Mesenchymal stem cell (in vitro differentiated cells and primary cell): ENCODE measurements around the gene ATXN7L1.

Experiments used
- DNase-seq: peaks from one replicate; pipeline ENCODE4 v3.0.0-alpha.2; 2013
- H2AFZ ChIP-seq: one replicate; pipeline ENCODE4 v1.6.1; 2013; ENCODE audit warnings: low read depth, mild to moderate bottlenecking, control low read depth, inconsistent platforms, low read length, moderate library complexity
- H2AK5ac ChIP-seq: 2 replicates; pipeline ENCODE4 v1.6.1; 2013; ENCODE audit warnings: low read length, moderate library complexity, mild to moderate bottlenecking, inconsistent platforms; ENCODE audit not compliant: severe bottlenecking
- H2BK120ac ChIP-seq: one replicate; pipeline ENCODE4 v1.6.1; 2013; ENCODE audit warnings: low read depth, mild to moderate bottlenecking, inconsistent platforms, low read length, moderate library complexity
- H2BK12ac ChIP-seq, 2 experiments: one replicate each; pipeline ENCODE4 v1.6.1; 2013; ENCODE audit warnings: inconsistent platforms in 2 of 2, low read length in 2 of 2, mild to moderate bottlenecking in 2 of 2, moderate library complexity in 2 of 2, control low read depth in 1 of 2
- H2BK15ac ChIP-seq: one replicate; pipeline ENCODE4 v1.6.1; 2013; ENCODE audit warnings: mild to moderate bottlenecking, low read depth, inconsistent platforms; ENCODE audit not compliant: poor library complexity, severe bottlenecking
- H2BK5ac ChIP-seq: 2 replicates; pipeline ENCODE4 v1.6.1; 2013; ENCODE audit warnings: low read depth, mild to moderate bottlenecking, low read length, control low read depth, inconsistent platforms; ENCODE audit not compliant: poor library complexity, severe bottlenecking
- H3K14ac ChIP-seq, 2 experiments: one replicate each; pipeline ENCODE4 v1.6.1; 2013; ENCODE audit warnings: inconsistent platforms in 2 of 2, low read length in 2 of 2, control low read depth in 1 of 2, mild to moderate bottlenecking in 1 of 2, moderate library complexity in 1 of 2
- H3K18ac ChIP-seq, 2 experiments: one replicate each; pipeline ENCODE4 v1.6.1; 2013; ENCODE audit warnings: inconsistent platforms in 2 of 2, low read length in 2 of 2, control low read depth in 1 of 2, low read depth in 1 of 2, mild to moderate bottlenecking in 1 of 2
- H3K23ac ChIP-seq, 2 experiments: one replicate each; pipeline ENCODE4 v1.6.1; 2013; ENCODE audit warnings: inconsistent platforms in 2 of 2, low read length in 2 of 2, mild to moderate bottlenecking in 2 of 2, moderate library complexity in 2 of 2, control low read depth in 1 of 2
- H3K27ac ChIP-seq: 2 replicates; pipeline ENCODE4 v1.5.1; 2013; ENCODE audit warnings: mild to moderate bottlenecking, moderate library complexity, low read length, control low read depth, inconsistent platforms; ENCODE audit not compliant: poor library complexity, severe bottlenecking
- H3K27me3 ChIP-seq, 2 experiments: 2 replicates each; pipeline versions ENCODE4 v1.6.1 to v1.7.0; 2013; ENCODE audit warnings: low read length in 2 of 2, mild to moderate bottlenecking in 2 of 2, moderate library complexity in 2 of 2, control low read depth in 1 of 2, inconsistent platforms in 1 of 2; ENCODE audit not compliant: control insufficient read depth in 1 of 2, insufficient read depth in 1 of 2
- H3K36me3 ChIP-seq, 2 experiments: 2 replicates each; pipeline versions ENCODE4 v1.6.1 to v1.7.0; 2013; ENCODE audit warnings: low read length in 2 of 2, control low read depth in 1 of 2, inconsistent platforms in 1 of 2, low read depth in 1 of 2, mild to moderate bottlenecking in 1 of 2; ENCODE audit not compliant: insufficient read depth in 2 of 2, control insufficient read depth in 1 of 2
- H3K4ac ChIP-seq, 2 experiments: one replicate each; pipeline ENCODE4 v1.6.1; 2013; ENCODE audit warnings: inconsistent platforms in 2 of 2, low read length in 2 of 2, mild to moderate bottlenecking in 2 of 2, moderate library complexity in 2 of 2, control low read depth in 1 of 2, low read depth in 1 of 2
- H3K4me1 ChIP-seq: 2 replicates; pipeline ENCODE4 v1.6.1; 2013; ENCODE audit warnings: low read depth, low read length, control low read depth; ENCODE audit not compliant: control insufficient read depth, insufficient read depth
- H3K4me2 ChIP-seq: 2 replicates; pipeline ENCODE4 v1.6.1; 2013; ENCODE audit warnings: low read length, mild to moderate bottlenecking, inconsistent platforms; ENCODE audit not compliant: poor library complexity, severe bottlenecking
- H3K4me3 ChIP-seq, 2 experiments: 2 replicates each; pipeline versions ENCODE4 v1.5.1 to v1.7.0; 2013; ENCODE audit warnings: low read length in 2 of 2, mild to moderate bottlenecking in 2 of 2, control low read depth in 1 of 2, low read depth in 1 of 2; ENCODE audit not compliant: insufficient read depth in 1 of 2
- H3K79me1 ChIP-seq: replicated peaks from 2 replicates; pipeline ENCODE4 v1.6.1; 2013; ENCODE audit warnings: mild to moderate bottlenecking, control low read depth, low read length, inconsistent platforms; ENCODE audit not compliant: poor library complexity, severe bottlenecking
- H3K9ac ChIP-seq: 2 replicates; pipeline ENCODE4 v1.7.0; 2013; ENCODE audit warnings: mild to moderate bottlenecking, low read length, moderate library complexity
- H3K9me3 ChIP-seq: 2 replicates; pipeline ENCODE4 v1.7.0; 2013; ENCODE audit warnings: mild to moderate bottlenecking, low read length; ENCODE audit not compliant: control insufficient read depth
- H4K8ac ChIP-seq: one replicate; pipeline ENCODE4 v1.6.1; 2013; ENCODE audit warnings: inconsistent platforms, mild to moderate bottlenecking, low read length, moderate library complexity
- H4K91ac ChIP-seq: one replicate; pipeline ENCODE4 v1.6.1; 2013; ENCODE audit warnings: mild to moderate bottlenecking, low read length, inconsistent platforms
- WGBS: methylation state at CpG from one replicate; pipeline ENCODE4 v1.1.7; 2013; ENCODE audit warnings: mixed read lengths; 5-methylcytosine and 5-hydroxymethylcytosine counted together

ATXN7L1 gene

GRCh38 chr7:105622106-105622731, 254.2 kb downstream of the ATXN7L1 start:
- H2BK120ac ChIP-seq: no peak overlapping the region
- no peak overlapping the region for H3K4me2 ChIP-seq
- H4K91ac ChIP-seq: no peak overlapping the region
- 95% methylated on average over 12 of the region's 15 CpGs for WGBS
- no peak overlapping the region for H2AFZ ChIP-seq
- H3K4me3 ChIP-seq: no peak overlapping the region
- no peak overlapping the region for H3K18ac ChIP-seq
- no peak overlapping the region for H3K9ac ChIP-seq
- H3K27me3 ChIP-seq: no peaks in the 10 kb centered on the region
- H3K4ac ChIP-seq: no peak overlapping the region
- H3K27ac ChIP-seq: no peak overlapping the region
- no peak overlapping the region for H4K8ac ChIP-seq
- H3K36me3 ChIP-seq: peaks cover 30 to 59% of the 10 kb centered on the region in 2 experiments
- no peak overlapping the region for H2AK5ac ChIP-seq
- H3K4me1 ChIP-seq: no peaks in the 10 kb centered on the region
- H3K79me1 ChIP-seq: no peaks in the 10 kb centered on the region
- no peak overlapping the region for H3K14ac ChIP-seq
- no peak overlapping the region for H2BK12ac ChIP-seq
- no peak for DNase-seq
- no peak overlapping the region for H3K23ac ChIP-seq
- H2BK5ac ChIP-seq: no peak overlapping the region
- peaks cover 7% of the 10 kb centered on the region for H3K9me3 ChIP-seq
- no peak overlapping the region for H2BK15ac ChIP-seq

GRCh38 chr7:105621617-105622016, 254.8 kb downstream of the ATXN7L1 start:
- Histone ChIP-seq H4K91ac (no peak overlapping the region), H2BK15ac (no peak overlapping the region), H3K27me3 (no peaks in the 10 kb centered on the region), H3K14ac (no peak overlapping the region), H3K9ac (no peak overlapping the region), H3K36me3 (peaks cover 30 to 58% of the 10 kb centered on the region in 2 experiments), H3K18ac (no peak overlapping the region), H2BK5ac (no peak overlapping the region), H3K4ac (no peak overlapping the region), H3K23ac (no peak overlapping the region), H4K8ac (no peak overlapping the region), H2AFZ (no peak overlapping the region), H3K79me1 (no peaks in the 10 kb centered on the region), H3K9me3 (peaks cover 7% of the 10 kb centered on the region), H3K27ac (no peak overlapping the region), H3K4me3 (no peak overlapping the region), H3K4me2 (no peak overlapping the region), H2BK12ac (no peak overlapping the region), H2BK120ac (no peak overlapping the region), H3K4me1 (no peaks in the 10 kb centered on the region), H2AK5ac (no peak overlapping the region)
- 84% methylated on average over 3 of the region's 3 CpGs for WGBS
- DNase-seq: no peak

DNA sequence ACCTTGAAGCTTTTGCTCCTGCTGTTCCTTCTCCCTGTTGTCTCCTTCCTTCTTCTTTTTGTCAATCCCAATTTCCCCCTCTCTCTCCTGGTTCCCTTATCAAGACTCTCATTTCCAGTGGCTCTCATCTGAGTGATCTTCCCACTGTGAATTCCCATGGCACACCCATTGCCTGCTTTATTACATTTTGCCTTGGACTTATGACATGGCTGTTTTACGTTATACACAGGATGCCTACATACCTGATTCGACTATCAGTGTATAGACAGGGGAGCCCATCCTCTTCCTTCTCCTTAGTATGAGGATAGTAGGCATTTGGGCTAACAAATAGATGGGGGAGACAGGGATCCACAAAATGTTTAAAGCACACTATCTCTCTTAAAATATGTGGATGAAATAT, 255.2 kb downstream of the ATXN7L1 start:
- no peaks in the 10 kb centered on the region for H3K79me1 ChIP-seq
- no peak overlapping the region for H2BK120ac ChIP-seq
- no peak overlapping the region for H2AFZ ChIP-seq
- WGBS: no CpG with 5 or more reads among the region's 2 CpGs
- no peaks in the 10 kb centered on the region for H3K27me3 ChIP-seq
- no peak overlapping the region for H2BK12ac ChIP-seq
- peaks cover 4% of the 10 kb centered on the region for H3K9me3 ChIP-seq
- H4K91ac ChIP-seq: no peak overlapping the region
- peaks cover 30 to 58% of the 10 kb centered on the region in 2 experiments for H3K36me3 ChIP-seq
- H3K4me3 ChIP-seq: no peak overlapping the region
- no peak overlapping the region for H2BK15ac ChIP-seq
- no peak overlapping the region for H3K4me2 ChIP-seq
- H3K4me1 ChIP-seq: no peaks in the 10 kb centered on the region
- no peak for DNase-seq
- no peak overlapping the region for H3K23ac ChIP-seq
- H3K4ac ChIP-seq: no peak overlapping the region
- no peak overlapping the region for H3K27ac ChIP-seq
- no peak overlapping the region for H2AK5ac ChIP-seq
- no peak overlapping the region for H4K8ac ChIP-seq
- H3K9ac ChIP-seq: no peak overlapping the region
- H3K14ac ChIP-seq: no peak overlapping the region
- no peak overlapping the region for H3K18ac ChIP-seq
- no peak overlapping the region for H2BK5ac ChIP-seq

DNA sequence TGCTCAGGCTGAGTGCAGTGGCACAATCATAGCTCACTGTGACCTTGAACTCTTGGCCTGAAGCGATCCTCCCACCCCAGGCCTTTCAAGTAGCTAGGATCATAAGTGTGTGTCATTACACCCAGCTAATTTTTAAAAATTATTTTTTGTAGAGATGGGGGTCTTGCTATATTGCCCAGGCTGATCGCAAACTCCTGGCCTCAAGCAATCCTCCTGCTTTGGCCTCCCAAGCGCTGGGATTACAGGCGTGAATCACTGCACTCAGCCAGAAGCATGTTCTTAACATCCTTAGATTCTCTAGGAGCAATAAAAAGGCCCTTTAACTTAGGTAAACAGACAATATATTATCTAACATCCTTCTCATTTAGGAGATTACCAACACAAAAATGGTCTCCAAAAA, 256.8 kb downstream of the ATXN7L1 start:
- no peak overlapping the region for H4K8ac ChIP-seq
- H3K9me3 ChIP-seq: no peaks in the 10 kb centered on the region
- no peak overlapping the region for H3K14ac ChIP-seq
- H3K27ac ChIP-seq: no peak overlapping the region
- no peak overlapping the region for H3K23ac ChIP-seq
- no peak overlapping the region for H2AK5ac ChIP-seq
- no peak overlapping the region for H2AFZ ChIP-seq
- DNase-seq: no peak
- H2BK15ac ChIP-seq: no peak overlapping the region
- no peak overlapping the region for H4K91ac ChIP-seq
- H3K4ac ChIP-seq: no peak overlapping the region
- H2BK5ac ChIP-seq: no peak overlapping the region
- no peak overlapping the region for H2BK12ac ChIP-seq
- no peak overlapping the region for H2BK120ac ChIP-seq
- no peak overlapping the region for H3K9ac ChIP-seq
- H3K79me1 ChIP-seq: no peaks in the 10 kb centered on the region
- H3K4me1 ChIP-seq: no peaks in the 10 kb centered on the region
- H3K27me3 ChIP-seq: no peaks in the 10 kb centered on the region
- WGBS: 95% methylated on average over 3 of the region's 4 CpGs
- H3K36me3 ChIP-seq: peaks cover 42 to 59% of the 10 kb centered on the region in 2 experiments
- no peak overlapping the region for H3K4me2 ChIP-seq
- no peak overlapping the region for H3K18ac ChIP-seq
- H3K4me3 ChIP-seq: no peak overlapping the region
